ACHN (cell line): ENCODE data around the gene TRIM40.

Experiments
- DNase-seq: peaks from one replicate; pipeline ENCODE4 v3.0.0-alpha.2; 2015
- in situ Hi-C: cut with HindIII; loops from 2 replicates; pipeline ENCODE4 v1.10.0; 2017; ENCODE audit warnings: low sequenced_read_pairs, low pct_ligation_motif_present, low pct_unique_long_range_greater_than_20kb

The TRIM40 gene

DNA sequence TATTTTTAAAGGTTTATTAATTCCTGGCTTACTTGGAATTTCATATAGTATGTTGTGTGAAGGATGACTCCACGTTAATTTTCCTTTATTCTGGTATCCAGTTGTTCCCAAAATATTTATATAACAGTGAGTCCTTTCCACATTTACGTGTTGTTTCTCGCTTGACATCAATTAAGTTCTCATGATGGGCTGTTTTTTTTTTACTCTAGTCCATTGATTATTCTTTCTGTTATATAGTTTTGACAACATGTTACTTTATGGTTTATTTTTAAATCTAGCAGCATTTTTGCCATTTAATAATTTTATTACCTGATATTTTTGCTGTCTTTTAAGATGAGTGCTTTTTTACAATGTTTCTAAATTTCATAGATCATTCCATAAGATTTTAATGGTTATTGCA is 6.7 kb downstream of the TRIM40 start:
- no peak for DNase-seq
- in situ Hi-C loops, result no loop called here

DNA sequence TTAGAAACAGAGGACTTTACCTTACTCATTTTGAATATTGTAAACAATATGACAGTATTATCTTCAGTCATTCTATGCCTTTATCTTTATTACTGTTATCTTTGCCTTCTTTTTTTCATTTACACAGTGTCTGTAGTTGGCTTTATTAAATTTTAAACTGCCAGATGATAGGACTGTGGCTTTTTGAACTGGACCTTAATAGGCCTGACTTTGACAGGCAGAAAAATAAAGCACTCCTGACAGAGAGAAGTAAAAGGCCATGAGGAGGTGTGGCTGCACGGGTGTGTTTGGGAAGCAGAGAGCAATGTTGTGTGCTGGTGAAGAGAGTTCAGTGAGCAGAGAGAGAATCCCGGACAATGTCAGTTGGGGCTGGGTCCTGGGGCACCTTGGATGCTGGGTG is 7.8 kb downstream of the TRIM40 start:
- in situ Hi-C loops, result no loop called here
- no peak for DNase-seq

DNA sequence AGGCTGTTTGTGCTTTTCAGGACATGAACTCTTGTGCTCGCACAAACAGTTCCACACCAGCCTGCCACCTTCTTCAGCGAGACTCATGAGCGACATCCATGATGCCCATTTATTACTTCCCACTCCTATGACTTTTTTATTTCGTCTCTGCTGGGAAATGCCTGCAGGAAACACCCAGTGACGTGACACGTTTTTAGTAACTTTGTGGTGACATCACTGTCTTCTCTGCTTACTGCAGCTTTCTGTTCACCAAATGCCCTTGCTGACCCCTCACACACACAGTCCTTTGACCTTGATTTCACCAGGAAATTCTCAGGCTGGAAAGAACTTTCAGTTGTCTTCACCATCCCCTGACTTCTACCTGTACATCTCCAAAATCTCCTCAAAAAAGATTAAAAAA is 8.9 kb downstream of the TRIM40 start:
- in situ Hi-C loops, result no loop called here
- no peak for DNase-seq

DNA sequence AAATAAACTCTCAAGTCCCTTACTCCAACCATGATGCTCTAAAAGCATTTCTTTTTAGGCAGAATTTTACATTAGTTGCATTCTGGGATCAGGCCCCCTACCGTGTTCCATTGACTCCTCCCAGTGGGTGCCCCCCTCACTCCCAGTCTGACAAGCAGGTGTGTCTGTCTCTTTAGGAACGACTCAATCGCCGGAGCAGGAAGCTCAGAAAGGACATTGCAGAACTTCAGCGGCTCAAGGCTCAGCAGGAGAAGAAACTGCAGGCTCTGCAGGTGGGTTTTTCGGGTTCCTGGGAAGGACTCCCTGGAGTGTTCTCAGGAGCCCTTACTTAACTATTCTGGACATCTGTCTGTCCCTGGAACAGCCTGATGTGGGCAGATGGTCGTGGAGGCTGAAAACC is 9.9 kb downstream of the TRIM40 start:
- no peak for DNase-seq
- in situ Hi-C loops, result no loop called here

DNA sequence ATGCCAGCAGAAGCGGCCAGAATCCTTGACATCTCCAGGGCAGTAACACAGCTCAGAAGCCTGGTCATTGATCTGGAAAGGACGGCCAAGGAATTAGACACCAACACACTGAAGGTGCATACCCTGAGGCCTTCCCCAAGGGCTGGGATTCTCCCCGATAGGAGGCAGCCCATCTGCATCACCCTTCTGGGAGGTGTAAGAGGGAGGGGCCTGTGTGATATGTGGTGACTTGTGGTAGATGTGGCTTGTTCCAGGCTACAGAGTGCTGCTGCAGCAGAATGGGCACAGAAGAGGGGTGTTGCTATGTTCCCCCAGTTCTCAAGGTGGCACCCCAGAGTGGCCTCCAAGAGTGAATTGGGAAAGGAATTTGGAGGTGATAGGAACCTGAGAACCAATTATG is 11.2 kb downstream of the TRIM40 start:
- in situ Hi-C loops, result no loop called here
- no peak for DNase-seq

DNA sequence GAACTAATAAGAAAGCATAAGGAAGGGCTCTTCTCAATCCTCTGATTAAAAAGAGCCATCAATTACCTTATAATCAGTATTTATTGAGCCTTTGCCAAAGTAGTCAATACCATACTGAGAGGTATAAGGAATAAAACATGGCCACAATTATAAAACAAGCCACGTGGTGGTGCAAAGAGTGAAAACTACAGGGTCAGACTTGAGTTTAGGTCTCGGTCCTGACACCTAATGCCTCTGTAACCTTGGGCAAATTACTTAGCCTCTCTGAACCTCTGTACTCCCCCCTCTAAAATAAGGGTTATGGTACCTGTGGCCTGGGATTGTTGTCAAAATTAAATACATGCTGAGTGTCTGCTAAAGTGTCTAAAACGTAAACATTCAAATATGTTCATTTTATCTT is 13.3 kb downstream of the TRIM40 start:
- peak; percentile 37 for DNase-seq
- in situ Hi-C loops, result no loop called here

DNA sequence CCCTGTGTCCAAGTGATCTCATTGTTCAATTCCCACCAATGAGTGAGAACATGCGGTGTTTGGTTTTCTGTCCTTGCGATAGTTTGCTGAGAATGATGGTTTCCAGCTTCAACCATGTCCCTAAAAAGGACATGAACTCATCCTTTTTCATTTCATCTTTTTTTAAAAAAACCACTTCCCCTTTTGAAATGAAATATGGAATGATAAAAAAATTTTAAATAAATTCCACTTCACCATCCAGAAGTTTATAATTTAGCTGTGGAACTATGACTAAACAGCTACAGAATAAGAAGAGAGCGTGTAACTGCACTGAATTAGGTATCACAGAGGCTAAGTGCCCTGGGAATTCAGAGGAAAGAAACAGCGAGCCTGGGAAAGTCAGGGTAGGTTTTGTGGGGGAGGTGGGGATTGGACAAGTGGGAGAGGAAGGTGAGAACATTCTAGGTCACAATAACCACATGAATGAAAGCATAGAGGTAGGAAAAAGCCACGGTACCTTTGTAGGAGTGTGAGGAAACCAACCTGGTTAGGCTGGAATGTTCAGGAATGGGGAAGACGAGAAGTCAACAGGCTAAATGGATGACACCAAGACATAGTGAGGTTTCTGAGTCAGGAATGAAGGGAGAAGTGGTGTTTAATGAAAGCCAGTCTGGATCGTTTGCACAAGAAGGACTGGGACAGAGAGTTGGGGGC is 14.1 kb downstream of the TRIM40 start:
- DNase-seq, result no peak
- in situ Hi-C loops, result no loop called here

DNA sequence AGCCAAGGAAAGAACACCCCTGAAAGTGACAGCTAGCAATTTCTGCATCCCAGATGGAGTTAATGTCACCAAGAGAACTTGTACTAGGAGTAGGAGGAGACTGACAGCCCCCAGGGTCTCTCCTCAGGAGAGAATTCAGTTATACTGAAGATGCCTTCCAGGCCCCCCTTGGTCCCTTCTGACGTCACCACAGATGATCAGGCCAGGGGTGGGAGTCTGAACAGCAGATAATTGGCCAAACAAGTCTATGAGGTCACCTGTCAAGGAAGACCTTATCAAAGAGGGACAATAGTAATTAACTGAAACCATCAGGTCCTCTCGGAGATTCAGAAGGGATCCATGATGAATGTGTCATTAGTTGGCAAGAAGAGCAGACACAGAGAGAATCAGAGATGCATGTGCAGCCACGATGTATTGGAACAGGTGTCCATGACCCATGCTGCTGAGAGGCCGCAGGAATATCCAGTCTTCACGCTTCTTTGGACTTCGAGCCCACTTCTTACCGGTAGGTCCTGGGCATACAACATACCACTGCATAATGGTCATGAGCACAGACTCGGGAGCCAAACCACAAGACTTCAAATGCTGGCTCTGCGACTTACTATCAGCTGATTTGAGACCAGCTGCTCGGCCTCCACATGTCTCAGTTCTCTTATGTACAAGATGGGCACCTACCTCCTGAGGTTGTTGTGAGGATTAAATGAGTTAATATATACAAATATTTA is 14.9 kb downstream of the TRIM40 start:
- in situ Hi-C loops, result no loop called here
- DNase-seq, result peak; percentile 88

DNA sequence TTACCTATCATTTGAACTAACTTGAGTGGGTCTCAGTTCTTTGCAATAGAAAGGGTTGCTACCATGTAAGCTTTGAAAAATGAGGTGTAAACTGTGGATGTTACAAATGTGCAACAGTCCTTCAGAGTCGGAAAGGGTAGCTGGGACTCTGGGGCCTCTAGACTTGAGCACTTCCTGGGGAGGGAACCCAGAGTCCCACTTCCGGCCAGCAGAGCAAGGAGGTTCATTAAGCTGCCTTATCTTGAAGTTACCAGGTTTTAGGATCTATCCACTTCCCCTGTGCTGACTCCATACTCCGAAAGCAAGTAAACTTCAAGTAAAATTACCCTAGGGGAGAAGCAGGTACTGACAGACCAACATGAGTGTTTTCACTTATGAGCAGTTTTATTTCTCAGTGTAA is 15.6 kb downstream of the TRIM40 start:
- DNase-seq, result no peak
- in situ Hi-C loops, result no loop called here

DNA sequence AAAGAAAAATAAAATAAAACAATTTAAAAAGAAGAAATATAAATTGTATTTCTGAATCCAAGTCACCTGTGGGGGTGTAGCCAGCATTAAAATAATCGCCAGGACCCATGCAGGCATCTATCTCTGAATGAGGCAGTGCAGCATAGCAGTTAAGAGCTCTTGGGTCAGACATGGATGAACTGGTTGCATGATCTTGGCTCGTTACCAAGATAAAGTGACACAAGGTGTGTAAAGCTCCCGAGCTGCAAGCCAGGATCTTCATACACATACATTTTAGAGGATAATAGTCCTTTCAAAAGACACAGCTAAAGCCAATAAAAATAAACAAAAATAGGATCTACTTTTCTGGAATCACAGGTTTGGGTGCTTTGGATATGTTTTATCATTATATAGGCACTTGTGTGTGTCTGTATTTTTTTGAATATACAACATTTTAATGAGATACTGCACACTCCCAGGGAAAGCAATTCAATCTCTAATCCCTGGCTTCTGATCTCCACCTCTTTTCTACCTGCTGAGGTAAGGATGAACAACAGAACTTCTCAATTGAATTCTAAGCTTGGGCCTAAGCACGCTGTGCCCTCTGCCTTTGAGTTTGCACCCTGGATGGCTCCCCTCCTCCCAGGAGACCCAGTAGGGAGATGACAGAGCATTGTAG is 16.2 kb downstream of the TRIM40 start:
- no peak for DNase-seq

DNA sequence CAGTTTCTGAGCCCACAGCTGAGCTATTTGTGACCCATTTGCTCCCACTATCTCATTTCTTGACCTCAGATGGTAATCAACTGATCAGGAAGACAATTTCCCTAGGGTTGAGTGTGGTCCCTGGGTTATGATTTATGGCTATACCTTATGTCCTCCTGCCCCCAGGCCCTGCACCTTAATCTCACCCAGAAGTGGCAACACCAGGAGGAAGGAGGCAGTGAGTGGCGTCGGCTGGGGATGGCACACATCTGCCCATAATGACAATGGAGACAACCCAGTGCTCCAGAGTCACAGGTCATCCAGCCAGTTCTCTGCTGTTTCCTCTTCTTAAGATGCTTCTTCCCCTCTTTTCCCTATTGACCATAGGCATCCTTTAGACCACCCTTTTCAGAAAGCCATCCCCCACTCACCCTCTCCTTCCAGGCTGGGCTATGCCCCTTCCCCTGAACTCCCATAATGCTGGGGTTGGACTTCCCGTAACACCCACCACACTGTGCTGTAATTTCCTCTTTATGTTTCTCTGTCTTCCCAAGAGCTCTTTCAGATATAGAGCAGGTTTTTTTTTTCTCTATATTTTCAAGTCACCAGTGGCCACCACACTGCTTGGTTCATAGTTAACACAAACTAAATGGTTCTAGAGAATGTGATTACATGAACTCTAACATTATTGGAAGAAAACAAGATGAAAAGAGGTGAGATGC is 17.1 kb downstream of the TRIM40 start:
- in situ Hi-C loops, result no loop called here
- DNase-seq, result no peak

More for the DNA sequence above, 16.2 kb downstream of the TRIM40 start:
- in situ Hi-C loops, result no loop called here

DNA sequence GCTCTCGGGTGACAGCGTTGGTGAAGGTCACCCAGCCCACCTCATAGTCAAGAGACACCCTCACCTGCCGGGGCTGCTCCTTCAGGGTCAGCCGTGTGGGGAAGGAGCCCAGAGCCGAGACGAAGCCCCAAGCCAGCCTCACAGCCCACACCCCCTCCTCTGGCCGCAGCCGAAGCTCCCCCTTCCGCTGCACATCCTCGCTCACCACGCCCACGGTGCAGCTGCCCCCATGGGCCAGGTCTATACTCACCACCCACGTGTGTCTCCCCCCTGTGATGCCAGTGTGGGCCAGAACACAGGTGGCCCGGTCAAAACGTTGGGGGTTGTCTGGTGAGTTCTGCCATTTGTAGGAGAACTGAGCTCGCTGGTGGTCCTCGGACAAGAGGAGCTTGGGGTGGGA is 18.1 kb downstream of the TRIM40 start:
- no peak for DNase-seq
- in situ Hi-C loops, result no loop called here

DNA sequence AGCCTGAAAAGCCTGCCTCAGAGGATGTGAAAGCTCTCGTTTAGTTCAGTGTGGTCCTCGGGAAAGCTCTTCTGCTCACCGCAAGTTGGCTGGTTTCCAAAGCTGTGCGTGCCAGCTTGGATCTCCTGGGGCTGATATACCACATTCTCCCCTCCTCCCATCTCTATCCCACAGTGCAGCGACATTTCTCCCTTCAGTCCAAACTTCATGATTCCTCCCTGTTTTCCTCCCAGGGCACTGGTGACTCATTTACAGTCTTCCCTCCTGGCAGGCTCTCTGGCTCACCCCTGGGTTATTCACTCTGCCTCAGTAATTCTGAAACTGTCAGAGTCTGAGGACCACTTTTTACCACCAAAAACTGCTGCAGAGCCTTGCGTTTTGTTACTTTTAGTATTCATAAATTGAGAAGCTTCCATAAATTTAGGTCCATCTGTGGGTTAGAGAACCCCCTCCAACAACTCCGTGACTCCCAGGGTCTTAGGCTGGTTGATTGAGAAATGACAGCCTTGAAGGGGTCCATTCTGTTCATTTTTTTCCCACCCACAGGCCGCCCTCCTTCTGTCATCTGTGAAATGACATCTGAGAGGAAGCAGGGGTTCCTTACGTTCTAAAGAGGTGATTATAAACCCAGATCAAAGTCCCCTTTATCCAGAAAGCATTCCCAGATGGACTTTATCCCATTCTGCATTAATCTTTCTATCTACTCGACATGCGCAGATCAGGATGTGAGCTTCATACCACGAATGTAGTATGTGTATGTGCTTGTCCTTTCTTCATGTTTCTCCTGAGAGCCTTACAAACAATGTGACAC is 19.0 kb downstream of the TRIM40 start:
- in situ Hi-C loops, result no loop called here
- DNase-seq, result peak; percentile 94

DNA sequence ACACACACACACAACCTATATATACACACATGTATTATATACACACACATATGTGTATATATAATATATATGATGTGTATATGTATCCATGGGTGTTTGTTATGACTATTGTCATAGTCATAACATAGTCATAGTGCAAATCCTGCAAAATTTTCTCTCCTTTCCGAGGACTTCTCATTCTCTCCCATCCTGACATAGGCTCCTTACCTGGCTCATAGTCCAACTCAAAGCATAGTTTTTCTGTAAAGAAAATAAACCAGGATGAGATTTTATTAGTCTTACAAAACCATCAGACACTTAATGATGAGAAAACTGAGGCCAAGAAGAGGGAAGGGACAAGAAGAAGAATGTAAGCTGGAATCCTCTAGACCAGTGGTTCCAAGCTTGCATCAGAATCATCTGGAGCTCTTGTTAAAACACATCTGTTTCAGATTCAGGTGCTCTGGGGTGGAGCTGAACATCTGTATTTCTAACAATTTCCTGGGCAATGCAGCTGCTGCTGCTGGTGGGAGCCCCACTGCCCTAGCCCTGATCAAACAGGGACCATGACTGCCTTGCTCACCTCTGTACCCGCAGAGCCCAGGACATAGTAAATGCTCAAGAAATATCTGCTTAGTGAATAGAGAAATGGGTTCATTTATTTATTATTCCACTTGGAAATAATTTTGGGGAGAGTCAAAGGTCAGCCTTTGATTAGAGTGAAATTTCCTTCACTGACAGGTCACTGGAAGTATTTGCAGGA is 19.8 kb downstream of the TRIM40 start:
- in situ Hi-C loops, result no loop called here
- no peak for DNase-seq

DNA sequence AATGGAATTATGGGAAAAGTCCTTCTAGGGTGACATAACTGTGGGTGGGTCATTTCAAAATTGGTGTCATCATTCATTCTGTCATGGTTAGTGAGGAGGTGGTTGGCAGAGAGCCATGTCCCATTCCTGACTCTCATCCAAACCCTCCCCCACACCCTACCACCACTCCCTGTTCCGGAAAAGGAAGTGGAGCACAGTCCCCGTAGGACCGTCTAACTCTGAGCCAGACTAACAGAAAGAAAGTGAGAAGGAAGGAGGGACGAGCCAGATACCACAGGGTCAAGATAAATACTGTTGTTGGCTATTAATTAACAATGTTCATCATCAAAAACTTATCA is 20.3 kb downstream of the TRIM40 start:
- in situ Hi-C loops, result no loop called here
- peak; percentile 44 for DNase-seq

DNA sequence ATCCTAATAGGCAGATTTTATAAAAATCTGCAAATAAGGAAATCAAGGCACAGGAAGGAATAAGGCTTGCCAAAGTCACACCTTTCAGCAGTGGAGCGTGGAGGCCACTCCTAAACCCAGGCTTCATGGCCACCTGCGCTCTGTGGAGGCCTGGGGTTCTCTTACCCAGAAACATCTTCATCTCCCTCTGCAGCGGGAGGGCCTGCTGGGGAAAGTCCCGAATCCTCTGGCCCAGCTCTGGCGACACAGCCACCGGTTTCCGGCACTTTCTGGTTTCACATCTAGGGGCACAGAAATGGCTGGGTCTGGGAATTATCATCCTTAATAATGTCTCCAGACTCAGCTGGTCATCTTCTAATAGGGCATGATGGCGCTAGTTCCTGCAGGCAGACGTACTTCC is 20.8 kb downstream of the TRIM40 start:
- in situ Hi-C loops, result no loop called here

DNA sequence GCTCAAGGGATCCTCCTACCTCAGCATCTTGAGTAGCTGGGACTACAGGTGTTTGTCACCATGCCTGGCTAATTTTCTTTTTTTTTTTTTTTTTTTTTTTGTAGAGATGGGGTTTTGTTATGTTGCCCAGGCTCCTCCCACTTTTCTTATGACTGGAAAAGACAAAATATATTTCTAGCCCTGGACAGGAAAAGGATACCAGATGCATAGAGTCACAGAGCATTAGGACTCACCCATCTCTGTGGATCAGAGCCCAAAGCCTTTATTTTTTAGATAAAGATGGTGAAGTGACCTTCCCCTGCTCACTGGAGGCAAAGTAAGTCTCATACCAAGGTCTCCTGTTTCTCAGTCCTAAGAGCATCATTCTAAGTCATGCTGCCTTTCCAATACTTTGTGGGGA is 21.6 kb downstream of the TRIM40 start:
- DNase-seq, result no peak

More for the DNA sequence above, 20.8 kb downstream of the TRIM40 start:
- no peak for DNase-seq

DNA sequence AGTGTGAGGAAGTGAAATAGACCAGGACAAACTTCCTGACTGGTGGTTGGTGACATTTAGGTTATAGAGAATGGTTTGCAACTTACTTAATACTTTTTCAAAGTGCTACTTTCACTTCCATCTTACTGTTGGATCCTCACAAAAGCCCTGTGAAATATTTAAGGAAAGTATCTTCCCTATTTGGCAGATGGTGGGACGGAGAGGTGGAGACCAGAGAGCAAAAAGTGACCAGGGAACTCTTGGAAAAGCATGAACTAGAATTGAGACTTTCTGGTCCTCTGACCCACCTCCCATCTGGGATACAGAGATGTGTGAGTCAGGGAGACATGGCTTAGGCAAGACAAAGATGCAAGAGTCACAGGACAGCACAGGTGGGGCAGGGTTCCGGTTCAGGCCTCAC is 22.1 kb downstream of the TRIM40 start:
- no peak for DNase-seq
- in situ Hi-C loops, result no loop called here

More for the DNA sequence above, 21.6 kb downstream of the TRIM40 start:
- in situ Hi-C loops, result no loop called here
